Cardiac muscle cell (in vitro differentiated cells and primary cell): ENCODE data around the gene ZBTB17. TPM values are rescaled to one million over a fixed set of nuclear protein-coding genes. Genes with fewer than 3 reads are reported as not detected.

ENCODE experiments used
- DNase-seq, 2 donors: peaks; one replicate each; pipeline versions ENCODE4 v3.0.0 to v3.0.0-alpha.2; 2010 to 2017; ENCODE audit warnings: low read depth in 1 of 2, low spot score in 1 of 2
- H3K27ac ChIP-seq: fragments of 200-600 bp; sonication (generic); 2 replicates; pipeline ENCODE4 v1.5.1; 2016
- H3K27me3 ChIP-seq: fragments of 200-600 bp; sonication (generic); 2 replicates; pipeline ENCODE4 v1.6.0; 2016; ENCODE audit warnings: control low read depth
- H3K36me3 ChIP-seq: fragments of 200-600 bp; sonication (generic); 2 replicates; pipeline ENCODE4 v1.5.1; 2016; ENCODE audit warnings: control low read depth
- H3K4me1 ChIP-seq: fragments of 200-600 bp; sonication (generic); 2 replicates; pipeline ENCODE4 v1.8.1; 2017; ENCODE audit warnings: low read depth, mild to moderate bottlenecking, mixed run types
- H3K4me3 ChIP-seq: fragments of 200-600 bp; sonication (generic); 2 replicates; pipeline ENCODE4 v1.5.1; 2016; ENCODE audit warnings: mild to moderate bottlenecking
- H3K9me3 ChIP-seq: fragments of 200-600 bp; sonication (generic); 2 replicates; pipeline ENCODE4 v1.5.1; 2017; ENCODE audit warnings: low read depth, mild to moderate bottlenecking, control low read depth
- polyA plus RNA-seq: library from polyadenylated mRNA; unstranded; fragments of >200 nt; fragmentation: Nextera tagmentation; extraction: Ambion mirVana; gene quantifications from 2 replicates; pipeline ENCODE4 v1.2.1, GENCODE V29; 2016
- total RNA-seq: library from RNA; depleted of rRNA; stranded (reverse); fragments of >200 nt; gene quantifications from 2 replicates; pipeline ENCODE4 v1.2.3, GENCODE V29; 2016
- TF ChIP-seq, protein P1 (sequence below): IDR thresholded peaks from 2 replicates; pipeline ENCODE4 v1.5.1; 2012; ENCODE audit warnings: low read depth, mild to moderate bottlenecking, low read length

The ZBTB17 gene
- total and polyA plus RNA-seq, 2 experiments from 2014 or later = 47.1 to 64.0 TPM

DNA sequence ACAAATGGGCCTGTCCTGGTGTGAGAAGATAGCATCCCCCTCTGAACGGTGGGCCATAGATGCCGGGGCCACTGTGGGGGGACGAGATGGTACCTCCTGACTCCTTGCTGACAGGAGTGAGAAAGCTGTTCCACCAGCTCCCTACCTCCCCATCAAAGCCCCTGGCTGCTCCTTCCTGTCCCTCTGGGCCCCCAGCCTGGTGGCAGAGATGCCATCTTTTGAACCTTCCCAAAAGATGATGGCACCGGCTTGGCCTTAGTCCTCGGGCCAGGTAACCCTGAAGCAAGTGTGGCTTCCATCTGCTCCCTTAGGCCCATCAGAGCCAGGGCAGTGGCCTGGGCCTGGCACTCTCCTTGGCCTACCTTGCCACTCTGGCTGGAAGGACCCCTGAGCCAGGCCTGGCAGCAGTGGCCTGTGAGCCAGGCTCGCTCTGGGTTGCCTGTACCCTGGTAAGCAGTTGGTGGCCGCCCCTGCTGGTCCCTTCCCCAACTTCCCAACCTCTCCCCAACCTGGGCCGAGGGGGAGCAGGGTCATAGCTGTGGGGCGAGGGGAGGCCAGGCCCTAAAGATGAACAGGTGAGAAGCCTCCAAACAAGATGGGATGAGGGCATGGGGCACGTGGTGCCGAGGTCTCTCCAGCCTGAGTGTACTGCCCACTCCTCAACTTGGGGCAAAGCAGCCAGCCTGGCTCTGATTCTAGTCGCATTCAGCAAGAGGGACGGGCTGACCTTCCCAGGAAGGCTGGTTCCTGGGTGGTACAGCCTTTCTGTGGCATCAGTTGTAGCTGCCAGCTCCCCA is 34.7 kb downstream of the ZBTB17 start:
- no peak overlapping the region for H3K27ac ChIP-seq
- no peaks in the 10 kb centered on the region for H3K9me3 ChIP-seq
- no peak for DNase-seq
- TF ChIP-seq, protein P1, sequence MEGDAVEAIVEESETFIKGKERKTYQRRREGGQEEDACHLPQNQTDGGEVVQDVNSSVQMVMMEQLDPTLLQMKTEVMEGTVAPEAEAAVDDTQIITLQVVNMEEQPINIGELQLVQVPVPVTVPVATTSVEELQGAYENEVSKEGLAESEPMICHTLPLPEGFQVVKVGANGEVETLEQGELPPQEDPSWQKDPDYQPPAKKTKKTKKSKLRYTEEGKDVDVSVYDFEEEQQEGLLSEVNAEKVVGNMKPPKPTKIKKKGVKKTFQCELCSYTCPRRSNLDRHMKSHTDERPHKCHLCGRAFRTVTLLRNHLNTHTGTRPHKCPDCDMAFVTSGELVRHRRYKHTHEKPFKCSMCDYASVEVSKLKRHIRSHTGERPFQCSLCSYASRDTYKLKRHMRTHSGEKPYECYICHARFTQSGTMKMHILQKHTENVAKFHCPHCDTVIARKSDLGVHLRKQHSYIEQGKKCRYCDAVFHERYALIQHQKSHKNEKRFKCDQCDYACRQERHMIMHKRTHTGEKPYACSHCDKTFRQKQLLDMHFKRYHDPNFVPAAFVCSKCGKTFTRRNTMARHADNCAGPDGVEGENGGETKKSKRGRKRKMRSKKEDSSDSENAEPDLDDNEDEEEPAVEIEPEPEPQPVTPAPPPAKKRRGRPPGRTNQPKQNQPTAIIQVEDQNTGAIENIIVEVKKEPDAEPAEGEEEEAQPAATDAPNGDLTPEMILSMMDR = no peak
- H3K36me3 ChIP-seq = peaks cover 53% of the 10 kb centered on the region
- no peaks in the 10 kb centered on the region for H3K4me1 ChIP-seq
- no peaks in the 10 kb centered on the region for H3K27me3 ChIP-seq
- H3K4me3 ChIP-seq = no peak overlapping the region

DNA sequence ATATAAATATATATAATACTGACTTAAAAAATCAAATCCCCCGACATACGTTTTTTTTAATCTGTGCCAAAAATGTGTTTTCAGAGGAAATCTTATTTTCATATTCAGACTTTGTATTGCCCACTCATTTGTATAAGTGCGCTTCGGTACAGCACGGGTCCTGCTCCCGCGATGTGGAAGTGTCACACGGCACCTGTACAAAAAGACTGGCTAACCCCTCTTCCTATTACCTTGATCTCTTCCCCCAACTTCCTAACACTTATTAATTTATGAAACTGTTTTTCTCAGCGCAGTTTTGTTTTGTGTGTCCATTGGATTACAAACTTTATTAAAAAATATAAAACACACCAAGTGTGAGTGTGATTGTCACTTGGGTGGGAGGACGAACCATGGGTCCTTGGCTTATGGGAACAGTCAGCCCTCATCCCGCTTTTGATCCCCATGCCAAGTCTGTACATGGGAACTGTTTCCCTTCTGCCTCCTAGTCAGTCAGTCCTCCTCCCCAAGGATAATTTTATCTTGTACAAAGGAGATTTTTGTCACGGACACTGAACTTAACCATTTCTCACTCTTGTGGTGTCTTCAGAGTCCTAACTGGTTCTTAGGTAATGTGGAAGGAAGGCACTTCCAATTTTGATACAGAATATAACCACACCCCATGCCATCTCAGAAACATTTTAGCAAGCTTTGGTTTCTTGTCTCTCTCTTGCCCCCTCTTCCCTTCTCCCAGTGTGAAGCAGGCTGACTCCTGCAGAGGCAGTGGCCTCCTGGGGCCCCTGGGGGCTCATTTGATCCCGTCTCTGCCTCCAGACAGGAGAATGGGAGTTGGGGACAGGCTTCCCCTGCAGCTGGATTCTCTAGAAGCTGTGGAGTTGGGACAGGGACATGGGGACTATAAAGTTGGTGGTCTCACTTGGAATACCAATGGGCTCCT is 35.5 kb downstream of the ZBTB17 start:
- Histone ChIP-seq H3K27me3 (no peaks in the 10 kb centered on the region), H3K36me3 (peaks cover 61% of the 10 kb centered on the region), H3K4me3 (no peak overlapping the region), H3K9me3 (no peaks in the 10 kb centered on the region), H3K27ac (no peak overlapping the region), H3K4me1 (no peaks in the 10 kb centered on the region)
- TF ChIP-seq, protein P1 = no peak
- DNase-seq = no peak

DNA sequence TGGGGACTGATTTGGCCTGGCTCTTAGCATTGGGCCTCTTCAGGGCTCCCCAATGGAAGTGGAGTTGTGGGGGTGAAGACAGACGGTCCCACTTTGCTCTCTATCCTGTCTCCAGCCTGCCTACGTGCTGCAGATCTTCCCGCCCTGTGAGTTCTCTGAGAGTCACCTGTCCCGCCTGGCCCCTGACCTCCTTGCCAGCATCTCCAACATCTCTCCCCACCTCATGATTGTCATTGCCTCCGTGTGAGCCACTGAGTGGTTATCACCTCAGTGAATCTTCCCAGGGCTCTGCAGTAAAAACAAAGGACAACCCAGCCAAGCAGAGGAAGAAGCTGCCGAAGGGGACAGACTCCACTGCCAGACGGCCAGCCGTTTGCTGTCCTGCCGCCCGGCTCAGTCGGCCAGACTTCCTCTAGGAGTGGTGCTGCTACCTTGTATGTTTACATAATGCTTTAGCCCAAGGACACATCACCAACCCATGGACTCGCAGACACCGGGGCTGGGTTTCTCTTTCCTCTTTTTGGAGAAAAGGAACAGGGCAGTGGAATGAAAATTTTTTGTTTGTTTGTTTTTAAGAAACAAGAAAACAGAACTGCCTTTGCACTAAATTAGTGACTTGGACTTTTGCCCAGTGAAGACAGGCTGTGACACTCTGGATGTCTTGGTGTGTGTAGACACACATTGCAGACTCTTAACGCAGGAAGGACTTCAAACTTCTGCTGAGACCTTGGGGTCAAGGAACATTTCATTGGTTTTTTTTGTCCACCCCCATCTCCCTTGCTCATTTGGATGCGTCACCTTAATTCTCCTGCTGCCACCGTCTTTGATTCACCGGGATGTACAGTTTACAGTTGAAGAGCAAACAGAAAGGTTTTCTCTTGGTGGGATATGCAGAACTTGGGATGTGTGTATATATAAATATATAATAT is 36.5 kb downstream of the ZBTB17 start:
- no peaks in the 10 kb centered on the region for H3K4me1 ChIP-seq
- TF ChIP-seq, protein P1 = no peak
- H3K36me3 ChIP-seq = peaks cover 66% of the 10 kb centered on the region
- H3K9me3 ChIP-seq = no peaks in the 10 kb centered on the region
- peak overlapping the region; percentile 28 for H3K27ac ChIP-seq
- H3K27me3 ChIP-seq = no peaks in the 10 kb centered on the region
- H3K4me3 ChIP-seq = no peak overlapping the region
- DNase-seq = no peak

DNA sequence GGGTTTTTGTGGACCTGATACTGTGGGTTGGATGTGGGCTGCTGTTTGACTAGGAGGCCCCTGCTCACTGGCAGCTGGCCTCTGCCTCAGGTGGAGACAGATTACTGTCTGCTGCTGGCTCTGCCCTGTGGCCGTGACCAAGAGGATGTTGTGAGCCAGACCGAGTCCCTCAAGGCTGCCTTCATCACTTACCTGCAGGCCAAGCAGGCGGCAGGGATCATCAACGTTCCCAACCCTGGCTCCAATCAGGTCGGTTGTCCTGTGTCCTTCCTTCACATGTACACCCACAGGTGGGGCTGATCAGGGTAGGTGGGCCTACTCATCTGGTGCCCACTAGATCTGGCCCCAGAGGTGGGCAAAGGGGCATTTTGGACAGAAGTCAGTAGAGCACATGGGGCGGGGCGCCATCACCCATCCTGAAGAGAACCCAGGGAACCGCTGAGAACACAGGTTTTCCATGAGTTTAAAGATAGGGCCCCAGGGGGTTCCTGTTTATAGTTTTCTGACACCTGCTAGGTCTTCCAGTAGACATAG is 37.2 kb downstream of the ZBTB17 start:
- TF ChIP-seq, protein P1 = no peak
- Histone ChIP-seq H3K4me1 (no peaks in the 10 kb centered on the region), H3K9me3 (no peaks in the 10 kb centered on the region), H3K36me3 (peaks cover 65% of the 10 kb centered on the region), H3K27ac (peak overlapping the region; percentile 18), H3K27me3 (no peaks in the 10 kb centered on the region), H3K4me3 (no peak overlapping the region)
- no peak for DNase-seq
